Esophagus mucosa (tissue), 1 donor: ENCODE results near the gene GPR78. TPM values are rescaled to one million over a fixed set of nuclear protein-coding genes. Genes with fewer than 3 reads are reported as not detected.

Experiments
- ATAC-seq: fragments of 200-7000 bp; cut with Tn5 transposase; one replicate; pipeline ENCODE4 v1.9.1; 2020
- total RNA-seq: library from RNA; stranded (reverse); gene quantifications from one replicate; pipeline ENCODE4 v1.2.4, GENCODE V29; 2023
- donor health status: DM: yes; HTN: yes; CAD: no.

GPR78 gene
- total RNA-seq, 1 donor from 2014 or later, result 6.4 TPM

DNA sequence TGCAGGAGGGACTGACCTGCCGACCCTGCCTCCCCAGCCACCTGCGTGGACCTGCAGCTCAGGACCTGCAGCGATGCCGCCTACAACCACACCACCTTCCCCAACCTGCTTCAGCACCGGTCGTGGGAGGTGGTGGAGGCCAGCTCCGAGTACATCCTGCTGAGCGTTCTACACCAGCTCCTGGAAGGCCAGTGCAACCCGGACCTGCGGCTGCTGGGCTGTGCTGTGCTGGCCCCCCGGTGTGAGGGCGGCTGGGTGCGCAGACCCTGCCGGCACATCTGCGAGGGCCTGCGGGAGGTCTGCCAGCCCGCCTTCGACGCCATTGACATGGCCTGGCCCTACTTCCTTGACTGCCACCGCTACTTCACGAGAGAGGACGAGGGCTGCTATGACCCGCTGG is 20.9 kb downstream of the GPR78 start:
- ATAC-seq, result no peak

DNA sequence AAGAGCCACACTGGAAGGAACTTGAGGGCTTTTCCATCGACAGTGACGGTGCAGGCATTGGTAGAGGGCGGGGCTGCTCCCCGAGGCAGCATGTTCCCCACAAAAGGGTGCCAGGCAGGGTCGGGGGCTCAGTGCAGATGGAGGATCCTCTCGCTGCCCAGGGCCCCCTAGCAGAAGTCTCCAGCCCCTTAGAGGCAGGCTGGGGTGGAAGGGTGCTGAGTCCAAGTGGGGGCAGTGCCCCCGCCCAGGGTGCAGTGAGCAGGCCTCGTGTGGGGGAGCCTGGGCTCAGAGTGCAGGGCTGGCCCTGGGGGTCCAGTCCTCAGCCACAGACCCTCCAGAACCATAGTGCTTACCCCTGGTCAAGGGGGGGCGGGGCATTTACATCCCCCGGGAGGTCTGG is 21.4 kb downstream of the GPR78 start:
- no peak for ATAC-seq

GRCh38 chr4:8602686-8603430 is 22.7 kb downstream of the GPR78 start:
- ATAC-seq, result no peak

DNA sequence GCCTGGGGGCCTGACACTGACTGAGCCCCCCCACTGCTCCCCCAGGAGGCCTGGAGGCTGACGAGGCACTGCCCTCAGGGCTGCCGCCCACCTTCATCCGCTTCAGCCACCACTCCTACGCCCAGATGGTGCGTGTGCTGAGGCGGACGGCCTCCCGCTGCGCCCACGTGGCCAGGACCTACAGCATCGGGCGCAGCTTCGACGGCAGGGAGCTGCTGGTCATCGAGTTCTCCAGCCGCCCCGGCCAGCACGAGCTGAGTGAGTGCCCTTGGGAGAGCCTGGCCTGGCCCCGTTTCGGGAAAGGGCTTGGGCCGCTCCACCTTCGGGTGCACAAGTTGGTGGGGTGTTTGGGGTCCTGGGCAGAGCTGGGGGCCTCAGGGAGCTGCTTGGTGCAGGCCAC is 23.7 kb downstream of the GPR78 start:
- ATAC-seq, result no peak

GRCh38 chr4:8605289-8605688 is 25.1 kb downstream of the GPR78 start:
- no peak for ATAC-seq

DNA sequence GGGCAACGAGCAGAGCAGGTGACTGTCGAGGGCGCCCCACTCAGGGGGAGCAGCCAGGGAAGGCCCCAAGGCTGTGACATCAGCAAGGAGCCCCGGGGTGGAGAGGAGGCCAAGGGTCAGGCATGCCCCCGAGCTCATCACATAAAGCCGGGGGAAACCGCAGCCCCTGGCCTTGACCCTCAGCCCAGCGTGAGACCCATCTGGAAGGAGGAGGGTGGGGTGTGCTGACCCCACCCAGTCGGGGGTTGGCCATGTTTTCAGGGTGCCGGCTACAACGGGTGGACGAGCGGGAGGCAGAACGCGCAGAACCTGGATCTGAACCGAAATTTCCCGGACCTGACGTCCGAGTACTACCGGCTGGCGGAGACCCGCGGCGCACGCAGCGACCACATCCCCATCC is 26.3 kb downstream of the GPR78 start:
- ATAC-seq, result no peak

- ATAC-seq, result no peak
Measured at GRCh38 chr4:8606966-8607365, 26.8 kb downstream of the GPR78 start.

GRCh38 chr4:8607603-8608481 is 27.6 kb downstream of the GPR78 start:
- ATAC-seq, result peak; percentile 20

GRCh38 chr4:8608714-8609391 is 28.7 kb downstream of the GPR78 start:
- no peak for ATAC-seq

DNA sequence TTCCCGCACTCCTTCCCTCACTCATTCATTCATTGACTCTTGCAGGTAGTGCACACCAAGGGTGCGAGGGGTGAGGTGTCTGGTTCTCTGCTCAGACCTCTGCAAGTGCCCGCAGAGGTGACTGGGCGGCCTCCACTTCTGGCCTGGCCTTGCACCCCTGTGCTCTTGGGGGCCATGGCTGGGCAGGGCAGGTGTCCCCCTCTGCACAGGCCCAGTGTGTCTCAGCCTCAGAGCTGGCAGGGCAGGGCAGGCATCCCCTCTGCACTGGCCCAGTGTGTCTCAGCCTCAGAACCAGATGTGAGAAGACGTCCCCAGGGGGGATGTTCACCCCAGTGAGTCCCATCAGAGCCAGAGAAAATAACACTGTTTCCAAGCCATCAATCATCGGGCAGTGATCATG is 29.2 kb downstream of the GPR78 start:
- no peak for ATAC-seq

- no peak for ATAC-seq
Measured at GRCh38 chr4:8609824-8610350, 29.7 kb downstream of the GPR78 start.

DNA sequence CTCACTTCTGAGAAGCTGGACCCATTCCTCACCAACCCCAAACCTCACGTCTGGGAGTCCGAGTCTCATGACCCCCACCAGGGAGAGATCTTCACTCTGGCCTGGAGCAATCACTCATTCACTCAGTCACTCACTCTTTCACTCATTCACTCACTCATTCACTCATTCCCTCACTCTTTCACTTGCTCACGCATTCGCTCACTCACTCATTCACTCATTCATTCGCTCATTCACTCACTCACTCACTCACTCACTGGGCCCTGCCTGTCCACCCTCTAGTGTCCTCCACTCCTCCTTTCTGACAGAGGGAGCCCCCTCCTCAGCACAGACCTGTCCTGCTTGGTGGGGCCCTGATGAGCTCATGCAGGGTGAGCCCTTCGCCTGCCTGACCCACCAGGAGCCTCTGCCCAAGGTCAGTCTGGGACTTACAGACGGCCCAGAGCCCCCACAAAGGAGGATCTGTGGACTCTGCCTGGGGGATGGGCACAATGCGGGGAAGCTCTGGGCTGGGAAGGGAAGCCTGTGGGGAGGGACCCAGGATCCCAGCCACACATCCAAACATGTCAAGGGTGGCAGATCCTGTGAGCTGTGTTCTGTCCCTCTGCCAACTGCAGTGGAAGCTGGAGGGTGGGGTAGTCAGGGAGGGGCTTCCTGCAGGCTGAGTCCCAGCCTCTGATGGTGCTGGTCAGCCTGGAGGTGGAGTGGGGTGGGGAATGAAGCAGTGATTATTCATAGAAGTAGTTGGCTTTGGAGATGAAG is 30.8 kb downstream of the GPR78 start:
- ATAC-seq, result no peak

- ATAC-seq, result no peak
Measured at GRCh38 chr4:8612646-8613045, 32.5 kb downstream of the GPR78 start.

DNA sequence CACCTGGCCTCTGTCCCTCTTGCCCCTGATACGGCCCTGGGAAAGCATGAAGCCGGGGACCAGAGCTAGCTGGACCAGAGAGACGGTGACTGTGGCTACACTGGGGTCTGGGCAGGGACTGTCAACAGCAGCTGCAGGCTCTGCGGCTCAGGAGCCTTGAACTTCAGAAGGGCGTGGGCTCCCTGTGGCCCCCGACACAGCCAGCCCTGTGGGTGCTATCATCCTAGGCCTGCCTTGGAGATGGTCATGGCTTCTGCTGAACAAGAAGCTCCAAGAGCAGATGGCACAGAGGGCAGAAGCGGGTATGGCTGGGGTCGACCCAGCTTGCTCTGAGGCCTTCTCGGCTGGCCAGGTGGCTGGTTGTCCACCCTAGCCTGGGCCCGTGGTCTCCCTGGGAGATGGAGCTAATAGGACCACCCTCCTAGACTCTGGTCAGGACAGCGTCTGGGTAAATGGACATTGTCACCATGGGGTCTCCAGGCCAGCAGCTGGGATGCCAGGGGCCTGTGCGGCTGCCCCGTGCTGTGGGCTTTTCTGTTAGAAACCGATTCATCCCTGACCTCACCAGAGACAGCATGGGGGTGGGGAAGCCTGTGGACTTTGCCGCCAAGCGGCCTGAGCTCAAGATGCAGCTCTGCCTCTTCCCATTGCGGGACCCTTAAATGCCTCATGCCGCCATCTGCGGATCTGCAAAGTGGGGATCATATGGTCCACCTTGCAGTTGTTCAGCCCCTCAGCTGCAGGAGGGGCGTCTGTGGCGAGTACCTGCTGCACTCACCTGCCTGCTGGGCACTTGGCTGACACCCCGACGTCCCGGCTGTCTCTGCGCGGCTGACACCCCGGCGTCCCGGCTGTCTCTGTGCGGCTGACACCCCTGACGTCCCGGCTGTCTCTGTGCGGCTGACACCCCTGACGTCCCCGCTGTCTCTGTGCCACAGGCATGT is 33.5 kb downstream of the GPR78 start:
- ATAC-seq, result no peak

DNA sequence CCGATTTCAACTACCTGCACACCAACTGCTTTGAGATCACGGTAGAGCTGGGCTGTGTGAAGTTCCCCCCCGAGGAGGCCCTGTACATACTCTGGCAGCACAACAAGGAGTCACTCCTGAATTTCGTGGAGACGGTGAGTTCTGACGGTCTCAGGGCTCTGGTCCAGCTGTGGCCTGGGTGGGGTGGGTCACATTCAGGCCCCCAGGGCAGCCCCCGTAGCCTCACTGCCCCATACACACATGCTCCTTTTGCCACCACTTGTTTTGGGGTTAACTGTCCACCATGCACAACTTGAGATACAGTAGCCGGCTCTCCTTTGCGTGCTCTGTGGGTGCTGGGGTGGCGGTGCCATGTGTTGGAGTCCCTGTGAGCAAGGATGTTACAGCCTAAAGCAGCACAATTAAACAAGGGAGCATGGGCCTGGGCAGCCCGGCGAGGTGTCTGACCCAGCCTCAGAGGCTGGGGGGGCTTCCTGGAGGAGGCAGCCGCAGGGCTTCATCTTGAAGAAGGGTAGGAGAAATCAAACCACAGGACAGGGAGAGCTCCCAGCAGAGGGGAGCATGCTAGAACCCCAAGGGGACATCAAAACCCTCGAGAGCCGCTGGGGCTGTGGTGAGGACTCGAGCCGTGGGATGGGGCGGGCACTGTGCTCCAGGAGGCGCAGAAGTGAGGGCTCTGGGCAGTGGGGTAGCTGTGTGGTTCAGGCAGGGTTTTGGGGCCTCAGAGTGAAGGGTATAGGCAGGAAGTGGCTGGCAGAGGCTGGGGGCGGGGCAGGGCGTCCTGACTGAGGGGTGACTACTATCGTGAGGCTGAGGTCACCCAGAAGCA is 34.4 kb downstream of the GPR78 start:
- no peak for ATAC-seq

- ATAC-seq, result no peak
Measured at GRCh38 chr4:8615366-8615765, 35.2 kb downstream of the GPR78 start.

DNA sequence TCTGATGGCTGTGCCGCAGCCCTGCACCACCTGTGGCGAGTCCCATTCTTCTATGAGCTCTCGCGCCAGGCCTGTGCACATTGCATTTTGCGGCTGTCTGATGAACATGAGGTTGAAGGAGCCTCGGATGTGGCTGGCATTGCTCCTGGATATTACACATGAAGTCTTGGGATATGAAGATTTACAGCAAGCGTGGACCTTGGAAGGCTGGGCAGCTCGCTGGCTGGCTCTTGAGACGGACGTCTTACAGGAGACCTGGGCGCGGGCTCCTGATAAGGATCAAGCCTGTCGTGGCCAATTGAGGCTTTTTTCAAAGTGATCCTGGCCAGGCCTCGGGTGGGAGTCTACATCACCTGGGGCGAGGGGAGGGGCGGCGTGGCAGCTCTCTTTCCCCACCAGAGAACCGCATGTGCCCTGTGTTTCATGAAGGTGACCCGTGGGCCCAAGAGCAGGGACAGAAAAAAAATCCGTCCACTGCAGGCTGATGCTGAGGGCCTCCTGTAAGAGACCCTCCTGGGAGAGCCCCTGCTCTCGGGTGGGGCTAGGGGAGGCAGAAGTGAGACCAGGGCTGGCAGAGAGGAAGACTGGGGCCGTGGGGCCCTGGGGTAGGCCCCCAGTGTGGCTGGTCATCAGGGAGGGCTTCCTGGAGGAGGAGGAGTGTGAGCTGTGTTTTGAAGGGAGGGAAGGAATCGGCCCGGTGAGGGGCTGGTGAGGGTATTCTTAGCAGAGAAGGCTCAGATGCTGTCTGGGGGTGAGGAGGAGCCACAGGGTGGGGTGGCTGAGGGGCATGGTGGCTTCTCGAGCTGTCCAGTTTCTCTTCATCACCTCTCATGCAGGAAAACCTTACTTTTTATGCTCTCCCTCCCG is 36.0 kb downstream of the GPR78 start:
- ATAC-seq, result no peak

- no peak for ATAC-seq
Measured at GRCh38 chr4:8616831-8617230, 36.6 kb downstream of the GPR78 start.

DNA sequence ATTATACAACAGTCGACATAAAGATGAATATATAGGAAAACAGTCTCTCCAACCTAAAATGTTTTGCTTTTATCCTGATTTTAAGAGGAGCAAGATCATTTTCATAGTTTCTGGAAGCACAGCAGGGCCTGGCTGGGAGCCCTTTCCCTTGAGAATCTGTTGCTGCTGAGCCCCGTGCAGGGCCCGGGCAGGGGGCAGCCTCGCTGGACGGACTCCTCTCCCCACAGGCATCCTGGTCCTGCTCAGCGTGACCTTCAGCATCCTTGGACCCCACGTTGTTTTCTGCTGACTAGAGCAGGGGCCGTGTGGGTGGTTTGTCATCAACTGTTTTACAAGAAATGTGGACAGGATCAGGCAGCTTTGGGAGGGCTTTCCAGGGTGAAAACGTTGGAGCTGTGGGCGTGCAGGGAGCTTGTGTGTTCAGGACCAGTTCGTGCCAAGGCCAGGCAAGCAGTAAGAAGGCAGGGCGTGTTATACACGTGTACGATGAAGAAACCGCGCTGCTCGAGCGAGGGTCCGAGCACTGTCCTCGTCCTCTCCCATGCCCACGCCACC is 37.4 kb downstream of the GPR78 start:
- no peak for ATAC-seq
